H9 (cell line): ENCODE data around the gene SPECC1L. TPM values are rescaled to one million over a fixed set of nuclear protein-coding genes. Genes with fewer than 3 reads are reported as not detected.

Source experiments
- DNase-seq: peaks from one replicate; pipeline ENCODE4 v3.0.0-alpha.2; 2017
- H2AFZ ChIP-seq: one replicate; pipeline ENCODE4 v1.6.1; 2013; ENCODE audit warnings: mild to moderate bottlenecking, low read length, control low read depth, moderate library complexity
- H2AK5ac ChIP-seq: 2 replicates; pipeline ENCODE4 v1.6.1; 2013; ENCODE audit warnings: low read length, control low read depth, mixed read lengths; ENCODE audit not compliant: insufficient read length
- H2BK120ac ChIP-seq: one replicate; pipeline ENCODE4 v1.6.1; 2013; ENCODE audit warnings: low read depth, mild to moderate bottlenecking, low read length, control low read depth, inconsistent platforms; ENCODE audit not compliant: poor library complexity, severe bottlenecking
- H2BK12ac ChIP-seq: 2 replicates; pipeline ENCODE4 v1.6.1; 2013; ENCODE audit warnings: low read length, control low read depth, mixed read lengths, low read depth; ENCODE audit not compliant: insufficient read length
- H2BK15ac ChIP-seq: 2 replicates; pipeline ENCODE4 v1.6.1; 2013; ENCODE audit warnings: low read depth, low read length, control low read depth
- H2BK20ac ChIP-seq: one replicate; pipeline ENCODE4 v1.6.1; 2013; ENCODE audit warnings: low read depth, mild to moderate bottlenecking, low read length, control low read depth, inconsistent platforms; ENCODE audit not compliant: poor library complexity, severe bottlenecking
- H2BK5ac ChIP-seq: 2 replicates; pipeline ENCODE4 v1.6.1; 2013; ENCODE audit warnings: low read length, control low read depth, mixed read lengths; ENCODE audit not compliant: insufficient read length
- H3K14ac ChIP-seq: 2 replicates; pipeline ENCODE4 v1.6.1; 2013; ENCODE audit warnings: low read length, control low read depth; ENCODE audit not compliant: insufficient read depth
- H3K18ac ChIP-seq: 2 replicates; pipeline ENCODE4 v1.6.1; 2013; ENCODE audit warnings: low read depth, mild to moderate bottlenecking, mixed read lengths, low read length, control low read depth; ENCODE audit not compliant: insufficient read length
- H3K23ac ChIP-seq: 2 replicates; pipeline ENCODE4 v1.6.1; 2013; ENCODE audit warnings: low read length, control low read depth, mixed read lengths, low read depth; ENCODE audit not compliant: insufficient read length
- H3K23me2 ChIP-seq: 2 replicates; pipeline ENCODE4 v1.6.1; 2013; ENCODE audit warnings: low read depth, mild to moderate bottlenecking, mixed read lengths, low read length, control low read depth; ENCODE audit not compliant: insufficient read length, poor library complexity, severe bottlenecking
- H3K27ac ChIP-seq: 2 replicates; pipeline ENCODE4 v1.5.1; 2013; ENCODE audit warnings: low read length, control low read depth, mixed read lengths, low read depth; ENCODE audit not compliant: insufficient read length
- H3K27me3 ChIP-seq: 2 replicates; pipeline ENCODE4 v1.6.1; 2013; ENCODE audit warnings: low read length, control low read depth, inconsistent platforms; ENCODE audit not compliant: insufficient read depth
- H3K4ac ChIP-seq: 2 replicates; pipeline ENCODE4 v1.6.1; 2013; ENCODE audit warnings: low read depth, mild to moderate bottlenecking, control low read depth, inconsistent platforms, low read length, moderate library complexity
- H3K4me1 ChIP-seq: 2 replicates; pipeline ENCODE4 v1.6.1; 2013; ENCODE audit warnings: low read length, control low read depth, inconsistent platforms; ENCODE audit not compliant: insufficient read depth
- H3K4me2 ChIP-seq: 2 replicates; pipeline ENCODE4 v1.6.1; 2013; ENCODE audit warnings: low read length, control low read depth, mixed read lengths; ENCODE audit not compliant: insufficient read length, insufficient read depth
- H3K56ac ChIP-seq: 2 replicates; pipeline ENCODE4 v1.6.1; 2013; ENCODE audit warnings: low read depth, mild to moderate bottlenecking, mixed read lengths, low read length, control low read depth; ENCODE audit not compliant: insufficient read length
- H3K79me1 ChIP-seq: 2 replicates; pipeline ENCODE4 v1.6.1; 2013; ENCODE audit warnings: low read depth, mild to moderate bottlenecking, moderate library complexity, low read length, control low read depth, inconsistent platforms; ENCODE audit not compliant: insufficient read depth, poor library complexity, severe bottlenecking
- H3K79me2 ChIP-seq: 2 replicates; pipeline ENCODE4 v1.6.1; 2013; ENCODE audit warnings: low read length, control low read depth, inconsistent platforms; ENCODE audit not compliant: insufficient read depth
- H3K9ac ChIP-seq: 2 replicates; pipeline ENCODE4 v1.6.1; 2013; ENCODE audit warnings: low read length, control low read depth, mixed read lengths; ENCODE audit not compliant: insufficient read length; ENCODE audit errors: extremely low read depth
- H3K9me3 ChIP-seq: one replicate; pipeline ENCODE4 v1.6.1; 2013; ENCODE audit warnings: low read depth, low read length, inconsistent platforms; ENCODE audit not compliant: control insufficient read depth
- H3T11ph ChIP-seq: one replicate; pipeline ENCODE4 v1.6.1; 2013; ENCODE audit warnings: mild to moderate bottlenecking, low read length, control low read depth, inconsistent platforms
- H4K20me1 ChIP-seq: one replicate; pipeline ENCODE4 v1.6.1; 2013; ENCODE audit not compliant: control insufficient read depth, insufficient read length, insufficient read depth
- H4K5ac ChIP-seq: 2 replicates; pipeline ENCODE4 v1.6.1; 2013; ENCODE audit warnings: low read depth, mild to moderate bottlenecking, mixed read lengths, low read length, control low read depth; ENCODE audit not compliant: insufficient read length
- H4K8ac ChIP-seq: replicated peaks from 2 replicates; pipeline ENCODE4 v1.6.1; 2013; ENCODE audit warnings: low read length, control low read depth, mixed read lengths, low read depth; ENCODE audit not compliant: insufficient read length
- H4K91ac ChIP-seq: 2 replicates; pipeline ENCODE4 v1.6.1; 2013; ENCODE audit warnings: low read depth, mild to moderate bottlenecking, moderate library complexity, mixed read lengths, low read length, control low read depth; ENCODE audit not compliant: insufficient read length
- H3K27ac Mint-ChIP-seq, 3 experiments: 2 replicates in 2 of 3; 3 replicates in 1 of 3; pipeline ENCODE4 v1.8.0; 2020 to 2021; ENCODE audit warnings: mixed read lengths in 3 of 3, mild to moderate bottlenecking in 1 of 3, moderate library complexity in 1 of 3
- H3K27me3 Mint-ChIP-seq: 2 replicates; pipeline ENCODE4 v1.8.0; 2021; ENCODE audit warnings: low read depth, mild to moderate bottlenecking, moderate library complexity, mixed read lengths
- H3K36me3 Mint-ChIP-seq, 3 experiments: 2 replicates in 2 of 3; 3 replicates in 1 of 3; pipeline ENCODE4 v1.8.0; 2020 to 2021; ENCODE audit warnings: low read depth in 3 of 3, mixed read lengths in 3 of 3; ENCODE audit not compliant: insufficient read depth in 1 of 3
- H3K4me1 Mint-ChIP-seq, 2 experiments: 2 replicates each; pipeline ENCODE4 v1.8.0; 2020; ENCODE audit warnings: mixed read lengths in 2 of 2
- H3K4me3 Mint-ChIP-seq, 2 experiments: 2 replicates in 1 of 2; 3 replicates in 1 of 2; pipeline ENCODE4 v1.8.0; 2020 to 2021; ENCODE audit warnings: mild to moderate bottlenecking in 2 of 2, mixed read lengths in 2 of 2, moderate library complexity in 1 of 2
- H3K9me3 Mint-ChIP-seq, 2 experiments: 2 replicates in 1 of 2; 3 replicates in 1 of 2; pipeline ENCODE4 v1.8.0; 2020; ENCODE audit warnings: mild to moderate bottlenecking in 2 of 2, mixed read lengths in 2 of 2, moderate library complexity in 1 of 2
- WGBS: extraction: QIAGEN DNeasy Blood & Tissue Kit; methylation state at CpG from one replicate; pipeline ENCODE4 v1.1.7; 2013; ENCODE audit warnings: missing lambda C conversion rate, low lambda C conversion rate, mixed read lengths; ENCODE audit not compliant: insufficient read length; ENCODE audit errors: extremely low coverage; 5-methylcytosine and 5-hydroxymethylcytosine counted together
- total RNA-seq: library from RNA; stranded (reverse); gene quantifications from 2 replicates; pipeline ENCODE4 v1.2.1, GENCODE V29; 2021
- TF ChIP-seq, protein P1 (sequence below): fragments of 200-600 bp; sonication (generic); conservative IDR thresholded peaks from 3 replicates; pipeline ENCODE4 v1.8.0; 2021; ENCODE audit warnings: antibody characterized with exemption, mild to moderate bottlenecking

The SPECC1L gene
- total RNA-seq, 1 experiment from 2014 or later = 57.1 TPM

DNA sequence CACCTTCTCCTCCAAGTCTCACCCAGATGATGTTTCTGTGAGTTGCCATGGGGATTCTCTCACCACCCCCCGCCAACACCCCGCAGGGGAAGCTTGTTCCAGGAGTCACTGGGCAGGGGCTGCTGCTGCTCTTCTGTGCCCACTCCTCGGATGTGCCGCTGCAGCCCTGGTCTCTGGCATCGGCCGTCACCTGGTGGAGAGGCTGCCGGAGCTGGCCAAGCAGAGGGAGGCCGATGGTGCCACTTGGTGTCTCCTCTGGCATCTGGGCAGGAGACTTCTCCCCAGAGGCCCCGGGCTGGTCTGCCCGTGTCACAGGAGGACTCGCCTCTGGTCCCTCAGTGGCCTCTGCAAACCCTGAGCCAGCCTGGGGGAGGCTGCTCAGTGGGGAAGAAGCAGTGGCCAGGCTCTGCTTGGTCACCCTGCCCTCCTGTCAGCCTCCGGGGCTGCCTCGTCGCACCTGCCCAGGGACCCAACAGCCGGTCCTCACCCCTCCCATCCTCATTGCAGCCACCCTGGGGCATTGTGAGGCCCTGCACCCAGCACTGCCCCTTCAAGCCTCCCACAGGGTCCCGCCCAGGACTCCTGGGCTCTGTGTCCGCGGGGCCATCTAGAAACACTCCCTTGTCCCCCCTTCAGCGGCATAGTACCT is 156.3 kb downstream of the SPECC1L start:
- no peaks in the 10 kb centered on the region for H3K9me3 ChIP-seq
- H3K27me3 ChIP-seq = no peaks in the 10 kb centered on the region; the same call in 1 of the 2 replicates
- H2AFZ ChIP-seq = no peak overlapping the region
- no peak overlapping the region for H2BK120ac ChIP-seq
- H2AK5ac ChIP-seq = no peak overlapping the region
- H4K20me1 ChIP-seq = no peaks in the 10 kb centered on the region
- Mint-ChIP-seq H3K36me3 (no peaks in the 10 kb centered on the region; a peak in 1 of 7 replicates), H3K4me1 (peaks cover 13 to 23% of the 10 kb centered on the region in 2 experiments), H3K9me3 (no peaks in the 10 kb centered on the region; a peak in 1 of 5 replicates), H3K4me3 (no peak overlapping the region), H3K27ac (peak overlapping the region in 1 of 3 experiments; percentile 70; a peak in 1 of 7 replicates), H3K27me3 (peaks cover 36% of the 10 kb centered on the region)
- 0 out of 2 replicates have a peak, but pooled peaks cover 5% of the 10 kb centered on the region for H3K4me1 ChIP-seq
- no peak overlapping the region for H3K27ac ChIP-seq
- no peak overlapping the region for H4K91ac ChIP-seq
- H3K4me2 ChIP-seq = no peak overlapping the region
- no peak for DNase-seq
- H3T11ph ChIP-seq = no peak overlapping the region
- TF ChIP-seq, protein P1, sequence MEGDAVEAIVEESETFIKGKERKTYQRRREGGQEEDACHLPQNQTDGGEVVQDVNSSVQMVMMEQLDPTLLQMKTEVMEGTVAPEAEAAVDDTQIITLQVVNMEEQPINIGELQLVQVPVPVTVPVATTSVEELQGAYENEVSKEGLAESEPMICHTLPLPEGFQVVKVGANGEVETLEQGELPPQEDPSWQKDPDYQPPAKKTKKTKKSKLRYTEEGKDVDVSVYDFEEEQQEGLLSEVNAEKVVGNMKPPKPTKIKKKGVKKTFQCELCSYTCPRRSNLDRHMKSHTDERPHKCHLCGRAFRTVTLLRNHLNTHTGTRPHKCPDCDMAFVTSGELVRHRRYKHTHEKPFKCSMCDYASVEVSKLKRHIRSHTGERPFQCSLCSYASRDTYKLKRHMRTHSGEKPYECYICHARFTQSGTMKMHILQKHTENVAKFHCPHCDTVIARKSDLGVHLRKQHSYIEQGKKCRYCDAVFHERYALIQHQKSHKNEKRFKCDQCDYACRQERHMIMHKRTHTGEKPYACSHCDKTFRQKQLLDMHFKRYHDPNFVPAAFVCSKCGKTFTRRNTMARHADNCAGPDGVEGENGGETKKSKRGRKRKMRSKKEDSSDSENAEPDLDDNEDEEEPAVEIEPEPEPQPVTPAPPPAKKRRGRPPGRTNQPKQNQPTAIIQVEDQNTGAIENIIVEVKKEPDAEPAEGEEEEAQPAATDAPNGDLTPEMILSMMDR = no peak
- H3K56ac ChIP-seq = no peak overlapping the region
- no peaks in the 10 kb centered on the region for H3K79me1 ChIP-seq
- H3K4ac ChIP-seq = no peak overlapping the region
- H3K9ac ChIP-seq = no peak overlapping the region
- H3K14ac ChIP-seq = no peak overlapping the region; the same call in 1 of the 2 replicates
- no peak overlapping the region for H2BK12ac ChIP-seq
- no peak overlapping the region for H2BK20ac ChIP-seq
- no peak overlapping the region for H3K23ac ChIP-seq
- H3K18ac ChIP-seq = no peak overlapping the region
- H4K8ac ChIP-seq = no peak overlapping the region
- no peak overlapping the region for H4K5ac ChIP-seq
- H3K23me2 ChIP-seq = peaks cover 7% of the 10 kb centered on the region
- WGBS = no CpG with 5 or more reads among the region's 19 CpGs
- H3K79me2 ChIP-seq = no peaks in the 10 kb centered on the region
- no peak overlapping the region for H2BK5ac ChIP-seq
- no peak overlapping the region for H2BK15ac ChIP-seq
